IPS-18a (cell line): Measurements from ENCODE around the gene KDM4C.

ENCODE experiments used
- H3K27ac ChIP-seq: one replicate; pipeline ENCODE4 v1.5.1; 2013; ENCODE audit warnings: low read length
- H3K27me3 ChIP-seq: one replicate; pipeline ENCODE4 v1.6.1; 2013; ENCODE audit warnings: mild to moderate bottlenecking, low read length; ENCODE audit not compliant: control insufficient read depth, insufficient read depth
- H3K36me3 ChIP-seq: one replicate; pipeline ENCODE4 v1.6.1; 2013; ENCODE audit warnings: low read depth, low read length; ENCODE audit not compliant: control insufficient read depth
- H3K4me1 ChIP-seq: one replicate; pipeline ENCODE4 v1.6.1; 2013; ENCODE audit warnings: low read depth, low read length; ENCODE audit not compliant: control insufficient read depth
- H3K4me3 ChIP-seq: one replicate; pipeline ENCODE4 v1.5.1; 2013; ENCODE audit warnings: low read length
- H3K9ac ChIP-seq: one replicate; pipeline ENCODE4 v1.6.1; 2013; ENCODE audit warnings: mild to moderate bottlenecking, low read length, moderate library complexity
- H3K9me3 ChIP-seq: one replicate; pipeline ENCODE4 v1.6.1; 2013; ENCODE audit warnings: low read depth, low read length; ENCODE audit not compliant: control insufficient read depth

KDM4C gene

DNA sequence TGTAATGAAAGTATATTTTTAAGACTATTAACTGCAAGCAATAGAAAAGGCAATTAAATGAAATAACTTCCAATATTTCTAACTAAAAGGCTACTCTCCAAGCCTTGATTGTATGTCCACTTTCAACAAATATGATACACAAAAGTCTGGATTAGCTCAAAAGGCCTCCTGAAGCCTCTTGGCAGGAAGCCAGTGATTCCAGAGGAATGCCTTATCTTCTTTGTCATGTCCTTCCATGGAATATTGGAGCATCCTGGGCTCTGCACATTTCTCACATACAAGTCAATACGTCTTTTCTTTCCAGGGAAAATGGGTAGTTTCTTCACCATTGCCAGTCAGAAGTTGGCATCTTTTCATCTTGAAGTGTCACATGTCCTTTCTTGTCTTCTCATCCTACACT, 357.8 kb downstream of the KDM4C start:
- no peak overlapping the region for H3K4me3 ChIP-seq
- no peaks in the 10 kb centered on the region for H3K9me3 ChIP-seq
- peaks cover 5% of the 10 kb centered on the region for H3K4me1 ChIP-seq
- H3K27me3 ChIP-seq, result no peaks in the 10 kb centered on the region
- no peak overlapping the region for H3K27ac ChIP-seq
- no peaks in the 10 kb centered on the region for H3K36me3 ChIP-seq
- no peak overlapping the region for H3K9ac ChIP-seq

DNA sequence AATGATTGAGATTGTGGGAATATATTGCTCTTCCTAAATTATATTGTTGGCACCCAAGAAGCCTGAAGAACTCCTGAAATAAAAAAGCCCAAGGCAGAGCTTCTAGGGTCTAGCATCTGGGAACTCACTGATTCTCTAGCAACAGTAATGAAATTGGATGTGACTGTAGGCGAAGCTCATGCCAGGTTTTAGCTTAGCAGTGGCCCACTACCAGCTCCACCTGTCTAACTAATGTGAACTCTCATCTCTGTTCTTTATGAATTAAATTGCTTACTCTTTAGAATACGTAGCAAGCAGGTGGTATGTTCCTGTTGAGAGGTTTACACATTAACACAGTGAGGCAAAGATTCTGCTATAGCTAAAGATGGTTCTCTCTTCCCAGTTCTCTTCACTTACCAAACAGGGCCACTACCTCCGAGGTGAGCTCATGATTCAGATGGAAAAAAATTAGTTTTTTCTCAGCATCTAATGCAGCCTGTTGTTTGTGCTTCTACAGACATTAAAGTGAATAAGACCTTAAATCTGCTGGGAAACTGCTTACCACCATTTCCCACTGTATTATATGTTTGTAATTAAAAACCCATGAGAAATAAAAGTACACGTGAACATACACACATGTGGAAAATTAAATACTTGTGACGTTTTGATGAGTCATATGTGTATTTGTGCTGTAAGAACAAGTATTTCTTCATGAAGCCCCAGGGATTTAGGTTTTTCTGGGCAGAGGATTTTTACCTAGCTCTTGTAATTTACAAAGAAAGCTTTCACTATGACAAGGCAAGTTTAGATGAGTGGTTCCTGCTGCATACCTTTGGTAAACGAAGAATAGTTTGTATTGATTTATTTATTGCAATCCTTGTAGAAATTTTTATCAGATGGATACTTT, 360.1 kb downstream of the KDM4C start:
- H3K9ac ChIP-seq, result no peak overlapping the region
- no peaks in the 10 kb centered on the region for H3K36me3 ChIP-seq
- no peaks in the 10 kb centered on the region for H3K9me3 ChIP-seq
- H3K27ac ChIP-seq, result no peak overlapping the region
- no peak overlapping the region for H3K4me3 ChIP-seq
- no peaks in the 10 kb centered on the region for H3K27me3 ChIP-seq
- H3K4me1 ChIP-seq, result peaks cover 5% of the 10 kb centered on the region

DNA sequence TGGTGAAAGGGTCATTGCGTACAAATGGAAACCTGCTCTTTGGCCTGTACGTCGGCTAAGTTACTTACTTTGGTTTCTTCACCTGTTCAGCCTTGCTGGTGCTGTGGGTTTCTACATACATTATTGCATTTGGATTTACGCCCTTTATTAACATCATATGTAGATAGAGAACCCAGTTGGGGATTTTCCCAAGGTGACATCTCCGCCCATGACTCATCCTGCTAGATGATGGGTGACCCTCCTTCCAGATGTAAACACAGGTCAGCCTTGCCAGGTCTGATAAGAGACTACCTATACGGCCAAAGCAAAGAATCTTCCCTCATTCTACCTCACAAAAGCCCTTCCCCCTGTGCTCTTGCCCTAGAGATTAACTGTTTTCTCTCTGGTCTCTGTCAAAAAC, 360.9 kb downstream of the KDM4C start:
- Histone ChIP-seq H3K27me3 (no peaks in the 10 kb centered on the region), H3K9ac (no peak overlapping the region), H3K9me3 (no peaks in the 10 kb centered on the region), H3K27ac (no peak overlapping the region), H3K4me1 (peaks cover 5% of the 10 kb centered on the region), H3K36me3 (no peaks in the 10 kb centered on the region), H3K4me3 (no peak overlapping the region)

GRCh38 chr9:7119612-7120011, 361.8 kb downstream of the KDM4C start:
- H3K9me3 ChIP-seq, result no peaks in the 10 kb centered on the region
- peaks cover 5% of the 10 kb centered on the region for H3K4me1 ChIP-seq
- H3K27ac ChIP-seq, result no peak overlapping the region
- H3K4me3 ChIP-seq, result no peak overlapping the region
- H3K27me3 ChIP-seq, result no peaks in the 10 kb centered on the region
- H3K9ac ChIP-seq, result no peak overlapping the region
- H3K36me3 ChIP-seq, result no peaks in the 10 kb centered on the region

DNA sequence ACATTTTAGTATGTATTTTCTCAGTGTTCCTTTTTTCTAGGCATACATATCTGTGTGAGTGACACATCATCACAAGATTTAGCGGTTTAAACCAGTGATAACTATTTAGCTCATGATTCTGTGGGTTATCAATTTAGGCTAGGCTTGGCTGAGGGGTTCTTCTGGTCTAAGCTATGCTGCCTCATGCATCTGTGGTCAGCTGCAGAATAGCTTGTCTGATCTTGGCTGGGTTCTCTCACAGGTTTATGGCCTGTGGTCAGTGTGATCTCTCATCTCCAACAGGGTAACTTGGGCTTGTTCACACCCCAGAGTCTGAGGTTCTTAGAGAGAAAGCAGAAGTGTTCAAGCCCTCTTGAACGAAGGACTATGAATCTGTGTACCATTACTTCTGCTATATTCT, 363.3 kb downstream of the KDM4C start:
- peaks cover 5% of the 10 kb centered on the region for H3K4me1 ChIP-seq
- H3K27ac ChIP-seq, result no peak overlapping the region
- no peaks in the 10 kb centered on the region for H3K36me3 ChIP-seq
- no peak overlapping the region for H3K4me3 ChIP-seq
- H3K9ac ChIP-seq, result no peak overlapping the region
- H3K27me3 ChIP-seq, result no peaks in the 10 kb centered on the region
- no peaks in the 10 kb centered on the region for H3K9me3 ChIP-seq

- H3K4me1 ChIP-seq, result peaks cover 5% of the 10 kb centered on the region
- H3K36me3 ChIP-seq, result no peaks in the 10 kb centered on the region
- H3K27ac ChIP-seq, result no peak overlapping the region
- no peaks in the 10 kb centered on the region for H3K27me3 ChIP-seq
- H3K4me3 ChIP-seq, result no peak overlapping the region
- no peak overlapping the region for H3K9ac ChIP-seq
- no peaks in the 10 kb centered on the region for H3K9me3 ChIP-seq
Observed at GRCh38 chr9:7121664-7122063, 363.9 kb downstream of the KDM4C start.

DNA sequence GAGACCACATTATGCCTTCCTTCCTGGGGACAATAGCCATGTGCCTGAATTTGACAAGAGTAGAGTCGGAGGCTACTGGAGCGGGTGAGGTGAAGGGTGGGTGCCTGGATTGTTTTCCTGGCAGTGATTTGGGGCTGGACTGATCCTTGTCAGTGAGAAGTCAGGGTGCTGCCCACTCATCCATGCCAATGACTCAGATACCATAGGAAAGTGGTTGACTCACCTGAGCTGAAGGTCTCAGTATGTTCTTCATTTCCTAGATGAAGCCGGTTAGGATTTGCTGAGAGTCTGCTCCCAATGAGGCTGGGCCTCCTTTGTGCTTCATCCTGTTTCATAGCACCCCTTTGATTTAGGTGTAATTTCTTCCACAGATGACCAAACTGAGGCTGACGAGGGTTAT, 366.0 kb downstream of the KDM4C start:
- Histone ChIP-seq H3K27ac (no peak overlapping the region), H3K27me3 (no peaks in the 10 kb centered on the region), H3K9me3 (no peaks in the 10 kb centered on the region), H3K36me3 (no peaks in the 10 kb centered on the region), H3K9ac (no peak overlapping the region), H3K4me1 (peaks cover 5% of the 10 kb centered on the region), H3K4me3 (no peak overlapping the region)

- Histone ChIP-seq H3K9me3 (no peaks in the 10 kb centered on the region), H3K4me1 (peaks cover 13% of the 10 kb centered on the region)
Observed at GRCh38 chr9:7125231-7125630, 367.5 kb downstream of the KDM4C start.

DNA sequence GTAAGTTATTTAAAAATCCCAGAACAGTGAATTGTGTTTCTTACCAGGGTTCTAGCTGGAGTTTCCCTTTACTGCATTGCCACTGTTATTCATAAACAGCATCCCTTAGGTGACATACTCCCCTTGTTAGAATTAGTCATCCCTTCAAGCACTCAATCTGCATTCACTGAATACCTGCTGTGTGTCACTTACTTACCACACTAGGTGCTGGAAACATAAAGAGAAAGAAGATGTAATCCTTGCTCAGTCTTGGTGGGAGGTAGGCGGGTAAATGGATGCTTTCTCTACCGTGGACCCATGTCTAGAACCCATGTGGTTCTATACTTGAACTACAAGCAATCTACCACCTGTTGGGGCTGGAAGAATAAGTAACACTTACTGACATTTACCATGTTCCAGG, 371.6 kb downstream of the KDM4C start:
- no peak overlapping the region for H3K4me3 ChIP-seq
- H3K9me3 ChIP-seq, result no peaks in the 10 kb centered on the region
- no peaks in the 10 kb centered on the region for H3K36me3 ChIP-seq
- peaks cover 13% of the 10 kb centered on the region for H3K4me1 ChIP-seq
- H3K27ac ChIP-seq, result no peak overlapping the region
- H3K9ac ChIP-seq, result no peak overlapping the region
- no peaks in the 10 kb centered on the region for H3K27me3 ChIP-seq

More at GRCh38 chr9:7125231-7125630, 367.5 kb downstream of the KDM4C start:
- Histone ChIP-seq H3K4me3 (no peak overlapping the region), H3K27me3 (no peaks in the 10 kb centered on the region), H3K27ac (no peak overlapping the region), H3K36me3 (no peaks in the 10 kb centered on the region), H3K9ac (no peak overlapping the region)

DNA sequence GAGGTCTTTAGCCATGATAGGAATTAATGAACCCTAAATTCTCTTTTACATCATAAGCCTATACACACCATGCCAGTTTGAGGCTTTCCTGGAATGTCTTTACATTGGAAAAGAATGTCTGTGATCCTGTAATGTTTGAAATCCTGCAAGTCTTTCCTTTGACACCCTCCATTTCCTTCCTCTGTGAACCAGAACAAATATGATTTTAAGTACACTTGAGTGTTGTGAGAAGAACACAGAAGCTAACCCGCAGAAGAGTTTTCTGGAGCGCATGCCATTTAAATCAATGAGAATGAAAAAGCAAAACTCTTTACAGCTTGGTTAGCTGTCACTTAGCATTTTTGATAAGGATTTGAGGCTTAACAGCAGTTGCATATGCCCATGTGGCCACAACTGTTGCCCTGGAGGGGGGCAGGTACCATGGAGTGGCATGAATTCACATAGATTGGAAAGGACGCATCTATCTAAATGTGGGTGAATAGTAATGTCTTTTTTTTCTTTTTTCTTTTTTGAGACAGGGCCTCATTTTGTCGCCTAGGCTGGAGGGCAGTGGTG, 372.6 kb downstream of the KDM4C start:
- Histone ChIP-seq H3K9ac (no peak overlapping the region), H3K4me1 (peaks cover 13% of the 10 kb centered on the region), H3K27me3 (no peaks in the 10 kb centered on the region), H3K27ac (no peak overlapping the region), H3K4me3 (no peak overlapping the region), H3K36me3 (no peaks in the 10 kb centered on the region), H3K9me3 (no peaks in the 10 kb centered on the region)

DNA sequence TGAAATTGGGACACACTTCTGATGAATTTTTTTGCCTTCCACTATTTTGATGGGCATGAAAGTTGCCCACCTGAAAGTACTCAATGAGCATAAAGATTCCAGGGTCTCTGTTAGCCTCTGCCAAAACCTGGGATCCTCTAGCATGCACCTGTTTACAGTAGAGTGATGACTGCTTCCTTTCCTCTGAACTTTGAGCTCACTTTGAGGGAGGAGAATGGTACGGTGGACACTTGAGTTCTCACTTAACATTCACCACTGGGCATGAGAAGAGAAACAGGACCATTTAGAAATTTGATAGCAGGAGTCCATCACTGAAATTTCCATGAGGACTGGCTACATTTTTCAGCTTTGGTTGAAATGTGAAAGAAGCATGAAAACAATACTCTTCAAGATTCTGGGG, 374.8 kb downstream of the KDM4C start:
- Histone ChIP-seq H3K4me1 (peaks cover 13% of the 10 kb centered on the region), H3K9ac (no peak overlapping the region), H3K4me3 (no peak overlapping the region), H3K27me3 (no peaks in the 10 kb centered on the region), H3K9me3 (no peaks in the 10 kb centered on the region), H3K36me3 (no peaks in the 10 kb centered on the region), H3K27ac (no peak overlapping the region)

- H3K36me3 ChIP-seq, result no peaks in the 10 kb centered on the region
- H3K4me1 ChIP-seq, result no peaks in the 10 kb centered on the region
- no peak overlapping the region for H3K27ac ChIP-seq
- no peaks in the 10 kb centered on the region for H3K9me3 ChIP-seq
- no peak overlapping the region for H3K9ac ChIP-seq
- H3K4me3 ChIP-seq, result no peak overlapping the region
- H3K27me3 ChIP-seq, result no peaks in the 10 kb centered on the region
Observed at GRCh38 chr9:7135735-7136134, 378.0 kb downstream of the KDM4C start.
